Measurements from ENCODE around the gene RNF31. TPM values are rescaled to one million over a fixed set of nuclear protein-coding genes. Genes with fewer than 3 reads are reported as not detected.

The RNF31 gene
- total RNA-seq, 4 donors from 2014 or later: 26.6 to 64.2 (median 37.8) TPM

- ATAC-seq (ENCODE audit: low FRiP score): peak; percentile 91
- peak; percentile 99 for DNase-seq (ENCODE audit: low spot score)
- TF ChIP-seq CTCF (IDR thresholded peaks at IDR 0.05): peak in 2 of 3 donors; percentile 83 to 95
These were observed 13.8 kb downstream of the RNF31 start, which contains the start of gene IRF9 for GRCh38 chr14:24160850-24161804. TSS of gene IRF9 (plus strand) at chr14:24161265. CDS start at chr14:24162145, 880 bp downstream.

DNA sequence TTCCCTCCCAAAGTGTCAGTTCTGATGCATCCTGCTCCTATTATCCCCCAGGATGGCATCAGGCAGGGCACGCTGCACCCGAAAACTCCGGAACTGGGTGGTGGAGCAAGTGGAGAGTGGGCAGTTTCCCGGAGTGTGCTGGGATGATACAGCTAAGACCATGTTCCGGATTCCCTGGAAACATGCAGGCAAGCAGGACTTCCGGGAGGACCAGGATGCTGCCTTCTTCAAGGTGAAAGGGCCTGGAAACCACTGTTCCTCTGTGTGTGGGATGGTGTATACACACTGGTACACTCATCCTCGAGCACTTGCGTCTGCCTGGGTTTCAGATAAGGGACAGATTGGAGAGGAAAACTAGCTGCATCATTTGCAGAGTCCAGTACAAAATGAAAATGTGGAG, 14.8 kb downstream of the RNF31 start:
- no peak for TF ChIP-seq CTCF (IDR thresholded peaks at IDR 0.05)
- peak; percentile 11 for ATAC-seq (ENCODE audit: low FRiP score)
- DNase-seq (ENCODE audit: low spot score): no peak

DNA sequence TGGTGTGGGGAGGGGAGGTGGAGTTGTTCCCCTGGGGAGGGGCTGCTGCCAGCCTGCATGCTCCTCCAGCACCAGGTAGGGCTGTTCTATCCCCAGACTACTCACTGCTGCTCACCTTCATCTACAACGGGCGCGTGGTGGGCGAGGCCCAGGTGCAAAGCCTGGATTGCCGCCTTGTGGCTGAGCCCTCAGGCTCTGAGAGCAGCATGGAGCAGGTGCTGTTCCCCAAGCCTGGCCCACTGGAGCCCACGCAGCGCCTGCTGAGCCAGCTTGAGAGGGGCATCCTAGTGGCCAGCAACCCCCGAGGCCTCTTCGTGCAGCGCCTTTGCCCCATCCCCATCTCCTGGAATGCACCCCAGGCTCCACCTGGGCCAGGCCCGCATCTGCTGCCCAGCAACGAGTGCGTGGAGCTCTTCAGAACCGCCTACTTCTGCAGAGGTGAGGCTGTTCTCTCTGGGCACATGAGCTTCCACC, 17.3 kb downstream of the RNF31 start:
- TF ChIP-seq CTCF (IDR thresholded peaks at IDR 0.05): no peak
- ATAC-seq (ENCODE audit: low FRiP score) (no peak), DNase-seq (ENCODE audit: low spot score) (no peak)

DNA sequence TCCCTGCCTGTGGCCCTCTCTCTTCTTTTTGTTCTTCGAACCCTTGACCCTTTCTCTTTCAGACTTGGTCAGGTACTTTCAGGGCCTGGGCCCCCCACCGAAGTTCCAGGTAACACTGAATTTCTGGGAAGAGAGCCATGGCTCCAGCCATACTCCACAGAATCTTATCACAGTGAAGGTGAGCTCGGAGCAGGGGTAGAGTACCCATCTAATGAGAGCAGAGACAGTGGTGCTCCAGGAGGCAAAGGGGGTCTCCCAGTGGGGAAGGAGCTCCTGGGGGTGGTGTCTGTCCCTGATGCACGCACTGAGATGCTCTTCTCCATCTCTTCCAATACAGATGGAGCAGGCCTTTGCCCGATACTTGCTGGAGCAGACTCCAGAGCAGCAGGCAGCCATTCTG, 18.5 kb downstream of the RNF31 start:
- no peak for TF ChIP-seq CTCF (IDR thresholded peaks at IDR 0.05)
- DNase-seq (ENCODE audit: low spot score) (no peak), ATAC-seq (ENCODE audit: low FRiP score) (no peak)

DNA sequence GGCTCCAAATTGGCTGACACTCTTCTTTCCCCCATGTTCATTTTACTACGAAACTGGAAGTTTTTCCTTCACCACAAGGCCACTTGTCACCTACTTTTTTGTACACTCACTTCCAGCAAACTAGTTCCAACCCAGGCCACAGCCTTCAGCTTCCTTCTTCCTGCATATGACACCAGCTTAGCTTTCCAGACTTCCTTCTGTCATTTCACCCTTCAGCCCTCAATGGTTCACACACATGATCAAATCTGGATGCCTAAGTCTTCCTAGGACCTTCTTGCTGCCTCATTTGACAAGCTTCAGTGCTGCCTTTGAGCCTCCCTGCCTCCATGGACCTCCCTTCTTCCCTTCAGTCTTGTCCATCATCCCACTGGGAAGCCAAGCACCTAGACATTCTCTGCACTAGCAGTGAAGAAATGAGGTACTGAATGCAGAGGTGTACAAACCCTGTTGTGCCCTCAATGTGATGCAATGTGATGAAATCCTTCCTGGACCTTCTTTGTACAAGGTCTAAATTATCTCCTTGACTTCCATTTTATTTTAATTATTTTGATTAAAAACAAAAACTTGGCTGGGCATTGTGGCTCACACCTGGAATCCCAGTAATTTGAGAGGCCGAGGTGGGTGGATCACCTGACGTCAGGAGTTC, 20.3 kb downstream of the RNF31 start:
- DNase-seq (ENCODE audit: low spot score): no peak
- TF ChIP-seq CTCF (IDR thresholded peaks at IDR 0.05): no peak
- ATAC-seq (ENCODE audit: low FRiP score): no peak

DNA sequence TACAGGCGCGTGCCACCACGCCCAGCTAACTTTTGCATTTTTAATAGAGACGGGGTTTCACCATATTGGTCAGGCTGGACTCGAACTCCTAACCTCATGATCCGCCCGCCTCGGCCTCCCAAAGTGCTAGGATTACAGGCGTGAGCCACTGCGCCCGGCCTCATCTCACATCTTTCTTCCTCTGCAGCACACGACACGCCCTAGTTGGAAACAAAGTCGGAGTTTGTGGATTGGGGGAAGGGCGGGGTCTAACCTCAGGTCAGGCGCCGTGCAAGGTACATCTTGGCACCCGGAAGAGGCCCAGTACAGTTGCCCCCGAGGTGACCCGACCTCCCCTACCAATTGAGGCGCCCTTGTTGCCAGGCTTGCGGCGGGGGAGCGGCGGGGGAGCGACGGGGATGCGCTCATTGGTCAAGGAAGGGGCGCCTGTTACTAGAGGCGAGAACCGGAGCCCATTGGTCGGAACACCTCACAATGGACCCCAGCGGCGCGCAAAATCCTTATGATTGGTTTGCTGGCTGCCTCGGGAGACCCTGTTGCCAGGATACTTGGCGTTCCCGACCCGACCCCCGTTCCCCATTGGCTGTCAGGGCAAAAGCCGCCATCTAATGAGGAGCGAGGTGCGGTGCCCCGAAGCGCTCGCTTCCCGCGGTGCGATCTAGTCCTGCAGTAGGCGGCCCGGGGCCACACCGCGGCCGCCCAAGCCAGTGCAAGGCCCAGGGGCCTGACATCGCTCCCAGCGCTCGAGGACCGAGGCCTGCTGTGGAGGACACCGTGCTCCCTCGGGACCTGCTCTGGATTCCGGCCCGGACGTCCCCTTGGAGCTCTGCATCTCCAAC, 24.3 kb downstream of the RNF31 start, which contains the start of gene REC8:
REC8 (plus strand) TSS at position 659 of the 839 bp plus-strand sequence. CDS start 473 bp downstream, outside the sequence.
- DNase-seq (ENCODE audit: low spot score) (peak; percentile 46), ATAC-seq (ENCODE audit: low FRiP score) (peak; percentile 92)
- no peak for TF ChIP-seq CTCF (IDR thresholded peaks at IDR 0.05)
